ENCODE measurements around the gene MTHFD1. TPM values are rescaled to one million over a fixed set of nuclear protein-coding genes. Genes with fewer than 3 reads are reported as not detected.

MTHFD1 gene
- polyA plus RNA-seq (2013): 42.5 and 42.8 TPM in 2 replicates

GRCh38 chr14:64387782-64388532 lies at the start of gene MTHFD1:
Gene MTHFD1, plus strand, starts transcription at chr14:64388353. Its CDS starts 75 bp downstream, at chr14:64388428.
- Histone ChIP-seq H3K4me3 (ENCODE audit: low read depth, low read length) (peak within 1 kb of the TSS; percentile 80), H3K27me3 (ENCODE audit: insufficient read depth, low read length) (no peaks in the 10 kb centered on the region), H2AK5ac (ENCODE audit: low read length) (peak within 1 kb of the TSS; percentile 76), H3K9me3 (ENCODE audit: insufficient read depth, low read depth, low read length) (no peaks in the 10 kb centered on the region), H3K4me1 (ENCODE audit: control insufficient read depth in 1 of 2, insufficient read depth in 2 of 2, low read length in 2 of 2) (peaks cover 2 to 7% of the 10 kb centered on the region in 2 experiments), H2AFZ (ENCODE audit: insufficient read depth, low read length, poor library complexity) (peak within 1 kb of the TSS; percentile 95), H3K4ac (ENCODE audit: low read depth, low read length) (peak within 1 kb of the TSS; percentile 28), H4K8ac (ENCODE audit: low read depth, low read length) (peak within 1 kb of the TSS; percentile 94), H2BK120ac (ENCODE audit: insufficient read depth, low read length, poor library complexity) (peak within 1 kb of the TSS; percentile 83), H2BK5ac (ENCODE audit: low read depth, low read length, poor library complexity) (peak within 1 kb of the TSS; percentile 38), H3K36me3 (ENCODE audit: control insufficient read depth in 1 of 2, insufficient read depth in 2 of 2, low read length in 2 of 2) (no peaks in the 10 kb centered on the region), H3K4me2 (ENCODE audit: low read length) (peak within 1 kb of the TSS; percentile 91), H3K23ac (ENCODE audit: low read length) (no peak within 1 kb of the TSS), H3K18ac (ENCODE audit: low read length) (peak within 1 kb of the TSS; percentile 75), H3K27ac (ENCODE audit: low read depth, low read length) (peak within 1 kb of the TSS; percentile 87), H3K14ac (ENCODE audit: low read length) (peak within 1 kb of the TSS; percentile 83), H3K79me1 (ENCODE audit: low read length) (peaks cover 6% of the 10 kb centered on the region), H2BK12ac (ENCODE audit: low read length) (no peak within 1 kb of the TSS), H4K91ac (ENCODE audit: low read depth, low read length) (peak within 1 kb of the TSS; percentile 87), H3K9ac (ENCODE audit: low read length) (peak within 1 kb of the TSS; percentile 92), H3K79me2 (ENCODE audit: control insufficient read depth, insufficient read depth, low read length, poor library complexity) (peaks cover 6% of the 10 kb centered on the region), H4K12ac (ENCODE audit: low read depth, low read length) (peak within 1 kb of the TSS; percentile 85)
- WGBS (ENCODE audit: extremely low coverage, insufficient coverage, insufficient read length): no CpG with 5 or more reads among the region's 58 CpGs
- peak; percentile 99 for DNase-seq

- Histone ChIP-seq H2BK5ac (ENCODE audit: low read depth, low read length, poor library complexity) (peak overlapping the region; percentile 1), H3K79me2 (ENCODE audit: control insufficient read depth, insufficient read depth, low read length, poor library complexity) (peaks cover 5% of the 10 kb centered on the region), H4K12ac (ENCODE audit: low read depth, low read length) (peak overlapping the region; percentile 31), H4K91ac (ENCODE audit: low read depth, low read length) (peak overlapping the region; percentile 86), H4K8ac (ENCODE audit: low read depth, low read length) (peak overlapping the region; percentile 81), H3K4me2 (ENCODE audit: low read length) (peak overlapping the region; percentile 82), H3K9ac (ENCODE audit: low read length) (peak overlapping the region; percentile 91), H3K4me1 (ENCODE audit: control insufficient read depth in 1 of 2, insufficient read depth in 2 of 2, low read length in 2 of 2) (peaks cover 0 to 3% of the 10 kb centered on the region in 2 experiments), H2BK12ac (ENCODE audit: low read length) (no peak overlapping the region), H3K18ac (ENCODE audit: low read length) (peak overlapping the region; percentile 11), H3K9me3 (ENCODE audit: insufficient read depth, low read depth, low read length) (peaks cover 5% of the 10 kb centered on the region), H3K79me1 (ENCODE audit: low read length) (peaks cover 8% of the 10 kb centered on the region), H3K36me3 (ENCODE audit: control insufficient read depth in 1 of 2, insufficient read depth in 2 of 2, low read length in 2 of 2) (peaks cover 0 to 2% of the 10 kb centered on the region in 2 experiments), H3K27ac (ENCODE audit: low read depth, low read length) (peak overlapping the region; percentile 88), H3K27me3 (ENCODE audit: insufficient read depth, low read length) (no peaks in the 10 kb centered on the region), H3K14ac (ENCODE audit: low read length) (peak overlapping the region; percentile 28), H2BK120ac (ENCODE audit: insufficient read depth, low read length, poor library complexity) (peak overlapping the region; percentile 9), H3K4me3 (ENCODE audit: low read depth, low read length) (peak overlapping the region; percentile 83), H3K4ac (ENCODE audit: low read depth, low read length) (peak overlapping the region; percentile 3), H2AFZ (ENCODE audit: insufficient read depth, low read length, poor library complexity) (peak overlapping the region; percentile 55), H2AK5ac (ENCODE audit: low read length) (peak overlapping the region; percentile 6), H3K23ac (ENCODE audit: low read length) (no peak overlapping the region)
- DNase-seq: peak; percentile 97 to 98
- WGBS (ENCODE audit: extremely low coverage, insufficient coverage, insufficient read length): no CpG with 5 or more reads among the region's 49 CpGs
Observed at GRCh38 chr14:64338616-64339316, 49.4 kb upstream of the MTHFD1 start.

DNA sequence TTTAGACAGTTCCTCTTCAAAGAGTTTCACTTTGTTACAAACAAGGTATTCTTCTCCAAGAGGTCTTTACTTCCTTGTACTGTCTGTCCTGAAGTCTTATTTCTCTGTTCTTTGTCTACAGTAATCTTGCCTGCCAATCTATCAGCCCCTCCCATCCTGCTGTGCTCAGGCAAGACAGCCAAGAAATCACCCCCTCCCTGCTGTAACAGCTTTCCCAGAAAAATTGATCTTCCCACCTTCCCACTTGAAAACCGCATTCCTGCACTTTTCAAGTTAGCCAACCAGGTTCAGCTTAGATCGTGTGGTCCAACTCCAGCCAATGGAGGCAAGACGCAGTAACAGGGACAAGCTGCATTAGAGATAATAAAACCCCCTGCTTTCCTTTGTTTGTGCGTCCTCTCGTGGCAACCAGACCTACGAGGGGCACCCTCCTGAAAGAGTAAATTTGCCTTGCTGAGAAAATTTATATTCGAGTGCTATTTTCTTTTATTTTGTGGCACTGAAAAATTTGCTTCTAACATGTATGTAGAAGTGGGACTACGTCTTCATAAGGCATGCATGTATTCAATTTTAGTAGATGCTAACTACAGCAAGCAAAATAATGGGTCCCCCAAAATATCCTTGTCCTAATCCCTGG lies 47.5 kb upstream of the MTHFD1 start:
- H4K12ac ChIP-seq (ENCODE audit: low read depth, low read length): no peak overlapping the region
- H3K9ac ChIP-seq (ENCODE audit: low read length): no peak overlapping the region
- no peak overlapping the region for H2BK5ac ChIP-seq (ENCODE audit: low read depth, low read length, poor library complexity)
- peaks cover 5% of the 10 kb centered on the region for H3K9me3 ChIP-seq (ENCODE audit: insufficient read depth, low read depth, low read length)
- H3K4me1 ChIP-seq (ENCODE audit: control insufficient read depth in 1 of 2, insufficient read depth in 2 of 2, low read length in 2 of 2): peaks cover 0 to 3% of the 10 kb centered on the region in 2 experiments
- H3K27me3 ChIP-seq (ENCODE audit: insufficient read depth, low read length): no peaks in the 10 kb centered on the region
- peaks cover 0 to 2% of the 10 kb centered on the region in 2 experiments for H3K36me3 ChIP-seq (ENCODE audit: control insufficient read depth in 1 of 2, insufficient read depth in 2 of 2, low read length in 2 of 2)
- H4K91ac ChIP-seq (ENCODE audit: low read depth, low read length): no peak overlapping the region
- no peak overlapping the region for H2BK120ac ChIP-seq (ENCODE audit: insufficient read depth, low read length, poor library complexity)
- H3K79me1 ChIP-seq (ENCODE audit: low read length): peaks cover 8% of the 10 kb centered on the region
- no peak overlapping the region for H3K27ac ChIP-seq (ENCODE audit: low read depth, low read length)
- H3K14ac ChIP-seq (ENCODE audit: low read length): no peak overlapping the region
- H2AK5ac ChIP-seq (ENCODE audit: low read length): no peak overlapping the region
- H3K4ac ChIP-seq (ENCODE audit: low read depth, low read length): no peak overlapping the region
- H3K18ac ChIP-seq (ENCODE audit: low read length): no peak overlapping the region
- no peak for DNase-seq
- H2AFZ ChIP-seq (ENCODE audit: insufficient read depth, low read length, poor library complexity): no peak overlapping the region
- H3K23ac ChIP-seq (ENCODE audit: low read length): no peak overlapping the region
- no peak overlapping the region for H2BK12ac ChIP-seq (ENCODE audit: low read length)
- H4K8ac ChIP-seq (ENCODE audit: low read depth, low read length): no peak overlapping the region
- H3K79me2 ChIP-seq (ENCODE audit: control insufficient read depth, insufficient read depth, low read length, poor library complexity): peaks cover 5% of the 10 kb centered on the region
- H3K4me3 ChIP-seq (ENCODE audit: low read depth, low read length): no peak overlapping the region
- H3K4me2 ChIP-seq (ENCODE audit: low read length): no peak overlapping the region
- WGBS (ENCODE audit: extremely low coverage, insufficient coverage, insufficient read length): no CpG with 5 or more reads among the region's 8 CpGs

- H3K4me3 ChIP-seq (ENCODE audit: low read depth, low read length): no peak overlapping the region
- no peak overlapping the region for H3K18ac ChIP-seq (ENCODE audit: low read length)
- no peak overlapping the region for H4K91ac ChIP-seq (ENCODE audit: low read depth, low read length)
- H3K79me1 ChIP-seq (ENCODE audit: low read length): no peaks in the 10 kb centered on the region
- H2AFZ ChIP-seq (ENCODE audit: insufficient read depth, low read length, poor library complexity): no peak overlapping the region
- WGBS (ENCODE audit: extremely low coverage, insufficient coverage, insufficient read length): no CpG with 5 or more reads among the region's 3 CpGs
- no peak overlapping the region for H4K8ac ChIP-seq (ENCODE audit: low read depth, low read length)
- H2BK5ac ChIP-seq (ENCODE audit: low read depth, low read length, poor library complexity): no peak overlapping the region
- no peaks in the 10 kb centered on the region for H3K4me1 ChIP-seq (ENCODE audit: control insufficient read depth in 1 of 2, insufficient read depth in 2 of 2, low read length in 2 of 2)
- H3K27ac ChIP-seq (ENCODE audit: low read depth, low read length): no peak overlapping the region
- no peak overlapping the region for H2BK12ac ChIP-seq (ENCODE audit: low read length)
- H3K9ac ChIP-seq (ENCODE audit: low read length): no peak overlapping the region
- H3K14ac ChIP-seq (ENCODE audit: low read length): no peak overlapping the region
- H3K36me3 ChIP-seq (ENCODE audit: control insufficient read depth in 1 of 2, insufficient read depth in 2 of 2, low read length in 2 of 2): no peaks in the 10 kb centered on the region
- H3K4ac ChIP-seq (ENCODE audit: low read depth, low read length): no peak overlapping the region
- H2AK5ac ChIP-seq (ENCODE audit: low read length): no peak overlapping the region
- no peak overlapping the region for H2BK120ac ChIP-seq (ENCODE audit: insufficient read depth, low read length, poor library complexity)
- DNase-seq: no peak
- H3K79me2 ChIP-seq (ENCODE audit: control insufficient read depth, insufficient read depth, low read length, poor library complexity): no peaks in the 10 kb centered on the region
- no peaks in the 10 kb centered on the region for H3K27me3 ChIP-seq (ENCODE audit: insufficient read depth, low read length)
- no peaks in the 10 kb centered on the region for H3K9me3 ChIP-seq (ENCODE audit: insufficient read depth, low read depth, low read length)
- no peak overlapping the region for H3K23ac ChIP-seq (ENCODE audit: low read length)
- no peak overlapping the region for H3K4me2 ChIP-seq (ENCODE audit: low read length)
- H4K12ac ChIP-seq (ENCODE audit: low read depth, low read length): no peak overlapping the region
Observed at GRCh38 chr14:64347748-64348147, 40.4 kb upstream of the MTHFD1 start.

Data from trophoblast cell (in vitro differentiated cells and primary cell).